ENCODE data around the gene BCL2L2. TPM values are rescaled to one million over a fixed set of nuclear protein-coding genes. Genes with fewer than 3 reads are reported as not detected.
"Not testable (repeated sequence)": the region's sequence is repeated elsewhere in the genome, so short reads cannot be mapped to it uniquely, and the experiment has no call there.

The BCL2L2 gene
- polyA plus RNA-seq, 1 donor (not counting 4 experiments of a cell fraction or from before 2014, with no cell fraction given), result 33.9 TPM

DNA sequence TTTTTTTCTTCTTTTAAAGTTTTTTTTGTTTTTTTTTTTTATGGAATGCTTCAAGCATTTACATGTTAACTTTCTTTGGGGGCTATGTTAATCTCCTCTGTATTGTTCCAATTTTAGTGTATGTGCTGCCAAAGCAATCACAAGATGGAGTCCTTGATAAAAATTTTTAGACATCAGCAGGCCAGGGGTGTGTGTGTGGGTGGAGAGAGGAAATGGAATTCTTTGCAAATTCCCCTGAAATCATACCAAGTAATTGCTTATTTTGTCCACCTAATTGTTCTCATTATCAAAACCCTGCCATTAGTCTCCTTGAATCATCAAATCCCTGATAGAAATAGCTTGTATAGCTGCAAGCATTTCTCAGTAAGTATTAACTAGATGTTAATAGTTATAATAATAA lies 47.2 kb upstream of the BCL2L2 start:
- Histone ChIP-seq H3K4me2 (ENCODE audit: control insufficient read depth, extremely low read depth, insufficient read depth, low read depth, low read length) (no peak overlapping the region), H3K9me3 (ENCODE audit: control insufficient read depth, low read depth, low read length) (no peaks in the 10 kb centered on the region), H3K27me3 (ENCODE audit: control insufficient read depth, extremely low read depth, insufficient read depth, low read length) (no peaks in the 10 kb centered on the region), H3K4me1 (ENCODE audit: control insufficient read depth, extremely low read depth, insufficient read depth, low read length) (no peaks in the 10 kb centered on the region), H3K27ac (ENCODE audit: control insufficient read depth, insufficient read depth, low read length) (no peak overlapping the region), H3K36me3 (ENCODE audit: control insufficient read depth in 2 of 2, extremely low read depth in 1 of 2, insufficient read depth in 2 of 2, low read length in 2 of 2) (no peaks in the 10 kb centered on the region), H3K9ac (ENCODE audit: control insufficient read depth, extremely low read depth, insufficient read depth, low read length) (no peak overlapping the region), H3K9me1 (ENCODE audit: control insufficient read depth, extremely low read depth, insufficient read depth, low read length) (no peaks in the 10 kb centered on the region), H4K20me1 (ENCODE audit: control insufficient read depth, extremely low read depth, insufficient read depth, low read length) (no peaks in the 10 kb centered on the region), H3K4me3 (ENCODE audit: control insufficient read depth in 2 of 3, extremely low read depth in 1 of 3, insufficient read depth in 2 of 3, low read depth in 1 of 3, low read length in 3 of 3) (no peak overlapping the region), H2AFZ (ENCODE audit: control insufficient read depth, low read length) (no peak overlapping the region), H3K79me2 (ENCODE audit: control insufficient read depth, insufficient read depth, low read length) (no peaks in the 10 kb centered on the region)
- dilution Hi-C loops (cut with MboI; ENCODE audit: extremely low pct_ligation_motif_present, low sequenced_read_pairs), result no loop called here
- DNase-seq (ENCODE audit: low read depth, low spot score) (no peak), FAIRE-seq (no peak)
- TF ChIP-seq EZH2 (IDR thresholded peaks at IDR 0.05; ENCODE audit: low read length), result no peak
- TF ChIP-seq, protein P1, sequence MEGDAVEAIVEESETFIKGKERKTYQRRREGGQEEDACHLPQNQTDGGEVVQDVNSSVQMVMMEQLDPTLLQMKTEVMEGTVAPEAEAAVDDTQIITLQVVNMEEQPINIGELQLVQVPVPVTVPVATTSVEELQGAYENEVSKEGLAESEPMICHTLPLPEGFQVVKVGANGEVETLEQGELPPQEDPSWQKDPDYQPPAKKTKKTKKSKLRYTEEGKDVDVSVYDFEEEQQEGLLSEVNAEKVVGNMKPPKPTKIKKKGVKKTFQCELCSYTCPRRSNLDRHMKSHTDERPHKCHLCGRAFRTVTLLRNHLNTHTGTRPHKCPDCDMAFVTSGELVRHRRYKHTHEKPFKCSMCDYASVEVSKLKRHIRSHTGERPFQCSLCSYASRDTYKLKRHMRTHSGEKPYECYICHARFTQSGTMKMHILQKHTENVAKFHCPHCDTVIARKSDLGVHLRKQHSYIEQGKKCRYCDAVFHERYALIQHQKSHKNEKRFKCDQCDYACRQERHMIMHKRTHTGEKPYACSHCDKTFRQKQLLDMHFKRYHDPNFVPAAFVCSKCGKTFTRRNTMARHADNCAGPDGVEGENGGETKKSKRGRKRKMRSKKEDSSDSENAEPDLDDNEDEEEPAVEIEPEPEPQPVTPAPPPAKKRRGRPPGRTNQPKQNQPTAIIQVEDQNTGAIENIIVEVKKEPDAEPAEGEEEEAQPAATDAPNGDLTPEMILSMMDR (optimal IDR thresholded peaks at IDR 0.05 in 1 of 3, IDR thresholded peaks at IDR 0.05 in 1 of 3, conservative IDR thresholded peaks at IDR 0.05 in 1 of 3; ENCODE audit: extremely low read depth in 1 of 3, insufficient read depth in 2 of 3, low read length in 3 of 3), result no peak

DNA sequence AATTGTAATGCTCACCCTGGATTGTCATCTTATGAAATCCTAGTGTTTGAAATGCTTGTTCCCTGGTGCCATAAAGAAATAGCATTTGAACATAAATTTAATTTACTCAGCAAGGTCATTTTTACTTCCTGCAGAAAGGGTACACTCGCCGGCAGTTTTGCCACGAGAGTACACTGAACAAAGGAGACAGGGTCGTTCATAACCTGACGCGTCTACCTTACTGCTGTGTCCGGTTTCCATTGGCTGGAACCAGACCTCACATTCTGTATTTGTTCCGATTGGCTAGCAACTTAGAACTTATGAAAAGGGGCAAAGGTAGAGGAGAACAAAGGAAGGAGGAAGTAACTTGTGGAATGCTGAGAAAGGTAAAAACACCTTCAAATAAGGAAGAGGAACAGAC lies 45.8 kb upstream of the BCL2L2 start:
- H3K4me3 ChIP-seq (ENCODE audit: control insufficient read depth in 2 of 3, extremely low read depth in 1 of 3, insufficient read depth in 2 of 3, low read depth in 1 of 3, low read length in 3 of 3); H3K4me1 ChIP-seq (ENCODE audit: control insufficient read depth, extremely low read depth, insufficient read depth, low read length); FAIRE-seq; H3K27me3 ChIP-seq (ENCODE audit: control insufficient read depth, extremely low read depth, insufficient read depth, low read length); H3K4me2 ChIP-seq (ENCODE audit: control insufficient read depth, extremely low read depth, insufficient read depth, low read depth, low read length); H3K9ac ChIP-seq (ENCODE audit: control insufficient read depth, extremely low read depth, insufficient read depth, low read length); H4K20me1 ChIP-seq (ENCODE audit: control insufficient read depth, extremely low read depth, insufficient read depth, low read length); H3K79me2 ChIP-seq (ENCODE audit: control insufficient read depth, insufficient read depth, low read length); H3K9me3 ChIP-seq (ENCODE audit: control insufficient read depth, low read depth, low read length); H3K27ac ChIP-seq (ENCODE audit: control insufficient read depth, insufficient read depth, low read length); DNase-seq (ENCODE audit: low read depth, low spot score); H3K36me3 ChIP-seq (ENCODE audit: control insufficient read depth in 2 of 2, extremely low read depth in 1 of 2, insufficient read depth in 2 of 2, low read length in 2 of 2); H3K9me1 ChIP-seq (ENCODE audit: control insufficient read depth, extremely low read depth, insufficient read depth, low read length); H2AFZ ChIP-seq (ENCODE audit: control insufficient read depth, low read length); dilution Hi-C loops (cut with MboI; ENCODE audit: extremely low pct_ligation_motif_present, low sequenced_read_pairs): not testable (repeated sequence)

DNA sequence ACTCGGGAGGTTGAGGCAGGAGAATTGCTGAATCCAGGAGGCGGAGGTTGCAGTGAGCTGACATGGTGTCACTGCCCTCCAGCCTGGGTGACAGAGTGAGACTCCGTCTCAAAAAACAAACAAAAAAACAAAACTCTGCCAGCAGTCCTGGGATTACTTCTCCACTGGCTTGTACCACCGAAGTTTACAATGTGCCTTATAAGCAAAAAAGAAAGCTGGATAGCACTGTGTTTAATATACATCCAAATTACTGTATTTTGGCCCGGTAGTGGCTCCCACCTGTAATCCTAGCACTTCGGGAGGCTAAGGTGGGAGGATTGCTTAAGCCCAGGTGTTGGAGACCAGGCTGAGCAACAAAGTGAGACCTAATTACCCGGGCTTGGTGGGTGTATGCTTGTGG lies 37.4 kb upstream of the BCL2L2 start:
- Histone ChIP-seq H3K27ac (ENCODE audit: control insufficient read depth, insufficient read depth, low read length) (no peak overlapping the region), H3K4me3 (ENCODE audit: control insufficient read depth in 2 of 3, extremely low read depth in 1 of 3, insufficient read depth in 2 of 3, low read depth in 1 of 3, low read length in 3 of 3) (no peak overlapping the region), H3K9ac (ENCODE audit: control insufficient read depth, extremely low read depth, insufficient read depth, low read length) (no peak overlapping the region), H4K20me1 (ENCODE audit: control insufficient read depth, extremely low read depth, insufficient read depth, low read length) (no peaks in the 10 kb centered on the region), H3K4me2 (ENCODE audit: control insufficient read depth, extremely low read depth, insufficient read depth, low read depth, low read length) (no peak overlapping the region), H3K79me2 (ENCODE audit: control insufficient read depth, insufficient read depth, low read length) (no peaks in the 10 kb centered on the region), H3K9me3 (ENCODE audit: control insufficient read depth, low read depth, low read length) (no peaks in the 10 kb centered on the region), H2AFZ (ENCODE audit: control insufficient read depth, low read length) (no peak overlapping the region), H3K9me1 (ENCODE audit: control insufficient read depth, extremely low read depth, insufficient read depth, low read length) (no peaks in the 10 kb centered on the region), H3K27me3 (ENCODE audit: control insufficient read depth, extremely low read depth, insufficient read depth, low read length) (no peaks in the 10 kb centered on the region), H3K36me3 (ENCODE audit: control insufficient read depth in 2 of 2, extremely low read depth in 1 of 2, insufficient read depth in 2 of 2, low read length in 2 of 2) (no peaks in the 10 kb centered on the region), H3K4me1 (ENCODE audit: control insufficient read depth, extremely low read depth, insufficient read depth, low read length) (no peaks in the 10 kb centered on the region)
- dilution Hi-C loops (cut with MboI; ENCODE audit: extremely low pct_ligation_motif_present, low sequenced_read_pairs), result no loop called here
- FAIRE-seq, result no peak
- TF ChIP-seq, protein P1 (optimal IDR thresholded peaks at IDR 0.05 in 1 of 3, IDR thresholded peaks at IDR 0.05 in 1 of 3, conservative IDR thresholded peaks at IDR 0.05 in 1 of 3; ENCODE audit: extremely low read depth in 1 of 3, insufficient read depth in 2 of 3, low read length in 3 of 3), result no peak
- TF ChIP-seq EZH2 (IDR thresholded peaks at IDR 0.05; ENCODE audit: low read length), result no peak
- DNase-seq (ENCODE audit: low read depth, low spot score), result no peak

All from keratinocyte (primary cell).